Cortex of kidney (tissue), 1 donor: ENCODE data around the gene PRR36.

ENCODE experiments used
- DNase-seq: peaks from one replicate; lab custom pipeline; 2025; lab: John Stamatoyannopoulos, UW

Gene PRR36

GRCh38 chr19:7819337-7819736 is 54.9 kb downstream of the PRR36 start:
- no peak for DNase-seq

GRCh38 chr19:7818806-7819205 is 55.4 kb downstream of the PRR36 start:
- DNase-seq = no peak
